SKM-1 treated with dmso at 0.1 percent for 144 hours (cell line): ENCODE measurements around the gene THEM5.
A peak's percentile ranks its signal among the peaks of the same experiment; 100 is the strongest.

ENCODE experiments used
- DNase-seq: peaks from one replicate; lab custom pipeline; 2025; ENCODE audit not compliant: unreplicated experiment; lab: John Stamatoyannopoulos, UW

THEM5 gene

GRCh38 chr1:151820940-151821339 is 32.6 kb downstream of the THEM5 start:
- no peak for DNase-seq

- no peak for DNase-seq
Measured at GRCh38 chr1:151819976-151820623, 33.4 kb downstream of the THEM5 start.

- no peak for DNase-seq
Measured at GRCh38 chr1:151819227-151819835, 34.2 kb downstream of the THEM5 start.

- DNase-seq: peak; percentile 42
Measured at GRCh38 chr1:151817353-151817730, 36.2 kb downstream of the THEM5 start.

GRCh38 chr1:151816548-151817352 is 36.8 kb downstream of the THEM5 start:
- no peak for DNase-seq

- DNase-seq: no peak
Measured at GRCh38 chr1:151815716-151816327, 37.7 kb downstream of the THEM5 start.

GRCh38 chr1:151814971-151815545 is 38.5 kb downstream of the THEM5 start:
- no peak for DNase-seq

- no peak for DNase-seq
Measured at GRCh38 chr1:151814426-151814825, 39.1 kb downstream of the THEM5 start.

- no peak for DNase-seq
Measured at GRCh38 chr1:151813271-151813977, 40.1 kb downstream of the THEM5 start.

GRCh38 chr1:151811181-151811580 is 42.3 kb downstream of the THEM5 start:
- no peak for DNase-seq

GRCh38 chr1:151809985-151810556 is 43.4 kb downstream of the THEM5 start:
- no peak for DNase-seq

GRCh38 chr1:151809290-151809984 is 44.1 kb downstream of the THEM5 start:
- no peak for DNase-seq

GRCh38 chr1:151807766-151808165 is 45.7 kb downstream of the THEM5 start:
- DNase-seq: no peak

- no peak for DNase-seq
Measured at GRCh38 chr1:151807131-151807530, 46.4 kb downstream of the THEM5 start.

GRCh38 chr1:151806170-151806569 is 47.3 kb downstream of the THEM5 start:
- no peak for DNase-seq

- no peak for DNase-seq
Measured at GRCh38 chr1:151805066-151805820, 48.3 kb downstream of the THEM5 start, which contains the start of gene LINGO4. Gene LINGO4, minus strand, starts transcription at chr1:151805419. Its CDS starts 2,715 bp downstream, at chr1:151802704.

- DNase-seq: no peak
Measured at GRCh38 chr1:151803915-151804314, 49.6 kb downstream of the THEM5 start.

GRCh38 chr1:151803164-151803563 is 50.3 kb downstream of the THEM5 start:
- DNase-seq: no peak

- no peak for DNase-seq
Measured at GRCh38 chr1:151802372-151802771, 51.1 kb downstream of the THEM5 start.
